Left lung (tissue), 10 donors: ENCODE data around the gene GNB3. TPM values are rescaled to one million over a fixed set of nuclear protein-coding genes. Genes with fewer than 3 reads are reported as not detected.
"Not testable (repeated sequence)": the region's sequence is repeated elsewhere in the genome, so short reads cannot be mapped to it uniquely, and the experiment has no call there.

Experiments
- ATAC-seq: fragments of 200-7000 bp; cut with Tn5 transposase; one replicate; pipeline ENCODE4 v1.9.1; 2020; ENCODE audit warnings: moderate library complexity
- DNase-seq, 4 donors: peaks; one replicate each; pipeline ENCODE4 v3.0.0-alpha.2; 2013 to 2020
- H3K27ac ChIP-seq, 2 donors: fragments of 200-600 bp; sonication (generic) in 1 of 2; one replicate each; pipeline versions ENCODE4 v1.5.0 to v1.8.0; 2020 to 2021
- H3K27me3 ChIP-seq, 2 donors: fragments of 200-600 bp; sonication (generic) in 1 of 2; one replicate each; pipeline versions ENCODE4 v1.5.0 to v1.8.0; 2020 to 2021
- H3K36me3 ChIP-seq, 2 donors: fragments of 200-600 bp; sonication (generic) in 1 of 2; one replicate each; pipeline versions ENCODE4 v1.5.0 to v1.8.0; 2020 to 2021
- H3K4me1 ChIP-seq, 2 donors: fragments of 200-600 bp; one replicate each; pipeline ENCODE4 v1.8.0; 2021
- H3K4me3 ChIP-seq, 2 donors: fragments of 200-600 bp; sonication (generic) in 1 of 2; one replicate each; pipeline versions ENCODE4 v1.5.0 to v1.8.0; 2020 to 2021; ENCODE audit warnings: mild to moderate bottlenecking in 1 of 2
- H3K9me3 ChIP-seq, 2 donors: fragments of 200-600 bp; sonication (generic) in 1 of 2; one replicate each; pipeline versions ENCODE4 v1.5.0 to v1.8.0; 2020 to 2021
- CTCF ChIP-seq, 2 donors: fragments of 200-600 bp; sonication (generic) in 1 of 2; IDR thresholded peaks; one replicate each; pipeline versions ENCODE4 v1.5.0 to v1.8.0; 2021; ENCODE audit warnings: antibody characterized with exemption in 2 of 2
- intact Hi-C, 2 donors: fragments of 100-400 bp; cut with DNase I; formaldehyde crosslinking; loops; one replicate each; pipeline versions ENCODE4 v1.11.2 to v1.14.2; 2022
- polyA plus RNA-seq, 6 donors: library from polyadenylated mRNA; unstranded; fragments of 120-200 nt; gene quantifications; one replicate each; pipeline ENCODE4 v1.2.1, GENCODE V29; 2013; ENCODE audit not compliant: insufficient read length in 6 of 6
- total RNA-seq, 2 donors: library from RNA; stranded (reverse); fragmentation: NEBNext Ultra II Directional; extraction: Animal tissue kit (Norgen Biotek cat#: 25700); gene quantifications; one replicate each; pipeline ENCODE4 v1.2.1, GENCODE V29; 2021
- donor health status: DM: no; HTN: yes; CAD: no.
- donor health status: DM: no; HTN: no; CAD: no.

The GNB3 gene
- total and polyA plus RNA-seq, 8 donors: 2.0 to 7.2 (median 5.0) TPM

- no peak for ATAC-seq
- intact Hi-C loops: no loop called here
- H3K36me3 ChIP-seq: peaks cover 0 to 52% of the 10 kb centered on the region in 2 donors
Observed at GRCh38 chr12:6868211-6869048, 27.7 kb downstream of the GNB3 start.

GRCh38 chr12:6869049-6870021, 28.6 kb downstream of the GNB3 start:
- TF ChIP-seq CTCF (IDR thresholded peaks at IDR 0.05): peak; percentile 89 to 94
- Histone ChIP-seq H3K36me3 (peaks cover 0 to 43% of the 10 kb centered on the region in 2 donors), H3K27ac (peak overlapping the region in 1 of 2 donors; percentile 95), H3K4me1 (peaks cover 31 to 58% of the 10 kb centered on the region in 2 donors), H3K4me3 (peak overlapping the region; percentile 100), H3K9me3 (no peaks in the 10 kb centered on the region), H3K27me3 (no peaks in the 10 kb centered on the region)
- intact Hi-C loops: no loop called here
- peak; percentile 4 for ATAC-seq
- peak in 3 of 4 donors; percentile 64 to 86 (median 79) for DNase-seq

More at GRCh38 chr12:6868211-6869048, 27.7 kb downstream of the GNB3 start:
- TF ChIP-seq CTCF (IDR thresholded peaks at IDR 0.05): no peak
- DNase-seq: no peak
- Histone ChIP-seq H3K27me3 (no peaks in the 10 kb centered on the region), H3K4me1 (peaks cover 31 to 50% of the 10 kb centered on the region in 2 donors), H3K27ac (peak overlapping the region; percentile 95 to 96), H3K9me3 (no peaks in the 10 kb centered on the region), H3K4me3 (peak overlapping the region; percentile 100)

- H3K4me1 ChIP-seq: peaks cover 31 to 63% of the 10 kb centered on the region in 2 donors
- H3K9me3 ChIP-seq, H3K4me3 ChIP-seq, intact Hi-C loops, H3K27me3 ChIP-seq, DNase-seq, ATAC-seq: not testable (repeated sequence)
- peak overlapping the region in 1 of 2 donors; percentile 91 for H3K27ac ChIP-seq
- H3K36me3 ChIP-seq: peaks cover 0 to 36% of the 10 kb centered on the region in 2 donors
Observed at GRCh38 chr12:6870304-6870703, 29.6 kb downstream of the GNB3 start.

- peak overlapping the region; percentile 91 for H3K27ac ChIP-seq
- H3K27me3 ChIP-seq: no peaks in the 10 kb centered on the region
- peak in 2 of 4 donors; percentile 73 to 86 for DNase-seq
- intact Hi-C loops: no loop called here
- H3K4me3 ChIP-seq: peak overlapping the region; percentile 74 to 82
- ATAC-seq: peak; percentile 27
- H3K9me3 ChIP-seq: no peaks in the 10 kb centered on the region
- peaks cover 31 to 63% of the 10 kb centered on the region in 2 donors for H3K4me1 ChIP-seq
- peaks cover 0 to 36% of the 10 kb centered on the region in 2 donors for H3K36me3 ChIP-seq
- no peak for TF ChIP-seq CTCF (IDR thresholded peaks at IDR 0.05)
Observed at GRCh38 chr12:6871052-6871957, 30.6 kb downstream of the GNB3 start.
